Neutrophil (primary cell): ENCODE measurements around the gene TMEM218.
A peak's percentile ranks its signal among the peaks of the same experiment; 100 is the strongest.

Source experiments
- H3K27ac ChIP-seq: fragments of 200-600 bp; sonication (generic); 2 replicates; pipeline ENCODE4 v1.5.1; 2016; ENCODE audit warnings: mild to moderate bottlenecking, moderate library complexity
- H3K27me3 ChIP-seq: fragments of 200-600 bp; sonication (generic); 2 replicates; pipeline ENCODE4 v1.6.0; 2016; ENCODE audit warnings: mild to moderate bottlenecking
- H3K36me3 ChIP-seq: fragments of 200-600 bp; sonication (generic); 2 replicates; pipeline ENCODE4 v1.5.1; 2017
- H3K4me1 ChIP-seq, 2 experiments: fragments of 200-600 bp in 1 of 2; sonication (generic) in 1 of 2; 1 replicate in 1 of 2; 2 replicates in 1 of 2; pipeline versions ENCODE4 v1.5.1 to v1.6.1; 2013 to 2016; ENCODE audit warnings: low read depth in 1 of 2, low read length in 1 of 2, mild to moderate bottlenecking in 1 of 2, moderate library complexity in 1 of 2; ENCODE audit not compliant: control insufficient read depth in 1 of 2, insufficient read depth in 1 of 2
- H3K4me3 ChIP-seq, 2 experiments: fragments of 200-600 bp in 1 of 2; sonication (generic) in 1 of 2; 1 replicate in 1 of 2; 2 replicates in 1 of 2; pipeline ENCODE4 v1.5.1; 2013 to 2016; ENCODE audit warnings: low read depth in 1 of 2, low read length in 1 of 2, mild to moderate bottlenecking in 1 of 2, moderate library complexity in 1 of 2
- H3K9me3 ChIP-seq: fragments of 200-600 bp; sonication (generic); 2 replicates; pipeline ENCODE4 v1.5.1; 2016
- TF ChIP-seq, protein P1 (sequence below): fragments of 200-600 bp; sonication (generic); IDR thresholded peaks from 2 replicates; pipeline ENCODE4 v1.5.1; 2016; ENCODE audit warnings: antibody characterized with exemption

TMEM218 gene

DNA sequence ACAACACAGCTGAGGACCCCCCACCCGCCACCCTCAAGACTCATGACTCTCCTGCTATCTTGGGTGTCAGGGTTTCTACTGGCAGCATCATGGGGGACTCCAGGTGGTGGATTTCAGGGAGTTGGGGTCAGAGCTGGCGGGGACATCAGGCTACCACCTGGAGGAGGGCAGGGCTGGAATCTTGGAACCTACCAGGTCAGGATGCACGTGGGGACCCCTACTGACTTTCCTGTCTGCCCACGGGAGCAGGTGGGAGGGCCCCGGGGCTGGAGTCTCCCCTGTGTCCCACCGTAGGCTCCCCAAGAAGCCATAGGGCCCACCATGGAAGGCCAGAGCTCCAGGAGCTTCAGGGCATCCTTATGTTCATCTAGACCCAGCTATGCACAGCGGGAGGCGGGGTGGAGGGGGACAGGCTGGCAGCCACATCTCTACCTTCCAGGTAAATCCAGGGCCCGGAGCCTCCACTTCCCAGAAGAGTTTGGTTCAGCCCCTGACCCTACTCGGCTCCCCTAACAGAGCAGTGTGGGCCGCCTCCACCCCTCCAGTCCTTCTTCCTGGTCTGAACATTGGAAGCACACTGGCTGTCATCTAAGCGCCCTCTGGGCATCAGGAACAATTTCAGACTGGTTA lies 38.4 kb downstream of the TMEM218 start:
- H3K36me3 ChIP-seq: no peaks in the 10 kb centered on the region
- H3K27me3 ChIP-seq: no peaks in the 10 kb centered on the region
- H3K4me3 ChIP-seq: no peak overlapping the region
- TF ChIP-seq, protein P1, sequence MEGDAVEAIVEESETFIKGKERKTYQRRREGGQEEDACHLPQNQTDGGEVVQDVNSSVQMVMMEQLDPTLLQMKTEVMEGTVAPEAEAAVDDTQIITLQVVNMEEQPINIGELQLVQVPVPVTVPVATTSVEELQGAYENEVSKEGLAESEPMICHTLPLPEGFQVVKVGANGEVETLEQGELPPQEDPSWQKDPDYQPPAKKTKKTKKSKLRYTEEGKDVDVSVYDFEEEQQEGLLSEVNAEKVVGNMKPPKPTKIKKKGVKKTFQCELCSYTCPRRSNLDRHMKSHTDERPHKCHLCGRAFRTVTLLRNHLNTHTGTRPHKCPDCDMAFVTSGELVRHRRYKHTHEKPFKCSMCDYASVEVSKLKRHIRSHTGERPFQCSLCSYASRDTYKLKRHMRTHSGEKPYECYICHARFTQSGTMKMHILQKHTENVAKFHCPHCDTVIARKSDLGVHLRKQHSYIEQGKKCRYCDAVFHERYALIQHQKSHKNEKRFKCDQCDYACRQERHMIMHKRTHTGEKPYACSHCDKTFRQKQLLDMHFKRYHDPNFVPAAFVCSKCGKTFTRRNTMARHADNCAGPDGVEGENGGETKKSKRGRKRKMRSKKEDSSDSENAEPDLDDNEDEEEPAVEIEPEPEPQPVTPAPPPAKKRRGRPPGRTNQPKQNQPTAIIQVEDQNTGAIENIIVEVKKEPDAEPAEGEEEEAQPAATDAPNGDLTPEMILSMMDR: no peak
- no peaks in the 10 kb centered on the region for H3K9me3 ChIP-seq
- H3K4me1 ChIP-seq: peaks cover 21 to 37% of the 10 kb centered on the region in 2 experiments
- no peak overlapping the region for H3K27ac ChIP-seq

DNA sequence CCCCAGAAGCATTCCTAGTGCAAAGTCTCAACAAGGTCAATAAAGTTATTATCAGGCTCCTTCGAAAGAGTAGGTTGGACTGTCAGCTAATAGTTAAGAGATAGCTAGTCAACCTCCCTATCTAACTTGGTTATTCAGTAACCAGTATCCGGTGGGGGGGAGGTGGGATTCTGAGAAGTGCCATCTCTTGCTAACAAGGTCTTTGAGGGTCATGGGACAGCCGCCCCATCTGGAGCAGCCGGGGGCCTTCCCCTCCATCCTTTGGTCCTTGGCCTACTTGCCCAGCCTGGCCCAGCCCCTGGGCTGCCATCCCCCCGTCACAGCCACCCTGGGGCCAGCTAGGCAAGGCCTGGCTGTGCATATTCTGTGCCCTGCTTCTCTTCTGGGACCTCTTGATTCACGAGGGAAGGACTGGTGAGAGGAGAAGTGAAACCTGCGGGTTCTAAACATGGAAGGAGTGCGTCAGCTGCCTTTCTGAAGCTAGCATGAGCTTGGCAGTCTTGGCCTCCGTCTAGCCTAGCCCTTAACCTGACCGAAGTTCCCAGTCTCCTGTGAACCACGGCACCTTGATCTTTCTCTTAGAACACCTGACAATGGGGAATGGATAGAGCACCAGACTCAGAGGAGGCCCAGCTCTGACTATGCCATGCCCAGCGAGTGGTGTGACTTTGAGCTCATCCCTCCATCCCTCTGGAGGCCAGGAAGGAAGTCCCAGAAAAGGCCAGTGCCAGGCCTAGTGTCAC lies 39.0 kb downstream of the TMEM218 start:
- Histone ChIP-seq H3K27me3 (no peaks in the 10 kb centered on the region), H3K36me3 (no peaks in the 10 kb centered on the region), H3K4me1 (peaks cover 21 to 37% of the 10 kb centered on the region in 2 experiments), H3K9me3 (no peaks in the 10 kb centered on the region), H3K4me3 (no peak overlapping the region), H3K27ac (peak overlapping the region; percentile 90)
- TF ChIP-seq, protein P1: no peak

DNA sequence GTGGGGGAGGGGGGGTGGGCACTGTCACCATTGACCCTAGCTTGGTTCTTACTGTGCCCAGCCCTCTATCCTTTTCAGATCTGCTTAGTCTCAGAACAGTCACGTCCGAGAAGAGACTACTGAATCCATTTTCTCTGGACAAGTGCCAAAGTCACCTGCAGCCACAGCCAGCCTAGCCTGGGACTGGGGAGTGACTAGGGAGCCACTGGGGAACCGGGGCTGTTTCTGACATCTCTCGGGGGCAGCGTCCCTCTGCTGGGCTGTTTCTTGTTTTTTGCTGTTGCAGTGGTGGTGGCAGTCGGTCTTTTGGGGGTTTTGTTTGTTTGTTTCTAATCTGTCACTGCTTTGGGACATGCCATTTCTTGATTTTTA lies 39.6 kb downstream of the TMEM218 start:
- TF ChIP-seq, protein P1: no peak
- no peaks in the 10 kb centered on the region for H3K9me3 ChIP-seq
- H3K36me3 ChIP-seq: no peaks in the 10 kb centered on the region
- peak overlapping the region in 1 of 2 experiments; percentile 27 for H3K4me3 ChIP-seq
- peak overlapping the region; percentile 90 for H3K27ac ChIP-seq
- H3K4me1 ChIP-seq: peaks cover 21 to 37% of the 10 kb centered on the region in 2 experiments
- H3K27me3 ChIP-seq: peaks cover 5% of the 10 kb centered on the region

DNA sequence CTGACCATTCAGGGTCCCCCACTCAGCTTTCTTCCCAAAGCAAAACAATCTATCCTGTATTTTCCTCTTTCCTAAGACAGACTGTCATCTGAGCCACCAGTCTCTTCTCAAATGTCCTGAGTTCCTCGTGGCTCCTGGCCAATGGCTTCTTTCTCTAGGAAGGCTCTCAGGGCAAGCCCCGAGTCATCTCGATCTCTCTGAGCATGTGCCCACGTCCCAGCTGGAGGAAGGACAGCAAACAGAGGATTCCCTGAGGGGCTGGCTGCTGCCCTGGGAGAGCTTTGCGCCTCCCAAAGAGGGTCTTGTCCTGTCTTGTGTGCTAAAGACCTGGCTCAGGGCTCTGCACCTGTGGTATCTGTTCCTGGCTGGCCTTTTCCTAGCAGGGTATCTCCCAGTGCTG lies 40.0 kb downstream of the TMEM218 start:
- Histone ChIP-seq H3K9me3 (no peaks in the 10 kb centered on the region), H3K4me3 (peak overlapping the region in 1 of 2 experiments; percentile 27), H3K27ac (peak overlapping the region; percentile 90), H3K36me3 (no peaks in the 10 kb centered on the region), H3K4me1 (peaks cover 21 to 37% of the 10 kb centered on the region in 2 experiments), H3K27me3 (peaks cover 5% of the 10 kb centered on the region)
- TF ChIP-seq, protein P1: no peak

DNA sequence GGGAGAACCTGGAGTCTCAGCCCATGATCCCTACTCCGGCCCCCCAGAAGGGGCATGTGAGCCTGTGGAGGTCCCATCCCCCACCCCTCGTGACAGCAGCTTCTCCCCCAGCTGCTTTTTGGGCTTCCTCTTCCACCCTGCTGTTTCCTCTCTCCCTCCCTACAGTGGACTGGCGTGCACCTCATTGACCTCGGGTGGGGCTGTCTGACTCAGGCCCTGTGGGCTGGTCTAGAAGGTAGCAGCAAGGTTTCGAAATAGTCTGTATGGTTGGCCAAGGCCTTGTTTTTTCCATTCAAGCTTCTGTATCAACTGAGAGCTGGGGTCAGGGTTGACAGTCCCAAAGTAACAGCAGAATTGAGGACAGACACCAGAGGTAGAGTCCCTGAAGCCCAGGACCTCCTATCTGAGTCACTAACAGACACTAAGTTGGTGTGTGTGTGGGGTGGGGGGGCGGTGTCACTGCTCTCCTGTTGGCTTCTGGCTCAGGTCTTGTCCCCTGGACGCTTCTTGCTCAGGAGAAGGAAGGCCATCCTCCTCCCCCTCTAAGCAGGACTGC lies 40.6 kb downstream of the TMEM218 start:
- peak overlapping the region; percentile 90 for H3K27ac ChIP-seq
- H3K4me1 ChIP-seq: peaks cover 21 to 37% of the 10 kb centered on the region in 2 experiments
- TF ChIP-seq, protein P1: peak; percentile 16
- peaks cover 12% of the 10 kb centered on the region for H3K27me3 ChIP-seq
- H3K4me3 ChIP-seq: peak overlapping the region in 1 of 2 experiments; percentile 27
- H3K9me3 ChIP-seq: no peaks in the 10 kb centered on the region
- H3K36me3 ChIP-seq: no peaks in the 10 kb centered on the region
